ENCODE measurements around the gene CHCHD3.

CHCHD3 gene

DNA sequence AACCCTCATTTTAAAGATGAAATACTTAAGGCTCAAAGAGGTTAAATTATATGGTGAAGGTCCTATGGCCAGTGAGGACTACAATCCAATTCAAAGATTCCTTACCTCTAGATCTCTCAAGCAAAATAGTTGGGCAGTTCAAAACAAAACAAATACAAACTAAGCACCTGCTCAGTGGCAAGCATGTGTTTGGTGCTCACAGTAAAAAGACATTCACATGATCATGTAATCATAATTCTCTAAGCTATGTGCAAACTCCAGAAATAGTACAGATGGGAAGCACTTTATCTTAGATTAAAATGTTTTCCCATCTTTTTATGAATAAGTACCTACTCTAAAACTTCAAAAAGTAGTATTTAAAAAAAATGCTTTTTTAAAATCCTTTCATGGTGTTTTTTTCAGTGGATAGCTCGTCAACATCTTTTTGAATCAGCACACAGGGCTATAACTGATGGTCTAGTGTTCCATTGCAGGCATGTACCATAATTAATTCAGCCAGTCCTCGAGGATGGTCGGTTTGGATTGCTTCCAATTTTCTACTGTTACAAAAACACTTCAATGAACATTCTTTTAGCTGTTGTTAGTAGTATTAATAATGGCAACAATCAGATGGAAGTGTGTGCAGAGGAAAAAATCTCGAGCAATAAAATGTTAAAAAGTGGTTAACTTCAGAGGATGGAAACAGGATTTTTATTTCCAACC is 58.4 kb downstream of the CHCHD3 start:
- H3K9me3 Mint-ChIP-seq = peaks cover 4% of the 10 kb centered on the region
- no peak overlapping the region for H3K27ac Mint-ChIP-seq
- no peaks in the 10 kb centered on the region for H3K4me1 Mint-ChIP-seq
- no peak for DNase-seq
- peaks cover 32% of the 10 kb centered on the region for H3K36me3 Mint-ChIP-seq (ENCODE audit: low read depth)
- no peaks in the 10 kb centered on the region for H3K27me3 Mint-ChIP-seq (ENCODE audit: low read depth, poor library complexity)
- H3K4me3 Mint-ChIP-seq = no peak overlapping the region
- TF ChIP-seq, protein P1, sequence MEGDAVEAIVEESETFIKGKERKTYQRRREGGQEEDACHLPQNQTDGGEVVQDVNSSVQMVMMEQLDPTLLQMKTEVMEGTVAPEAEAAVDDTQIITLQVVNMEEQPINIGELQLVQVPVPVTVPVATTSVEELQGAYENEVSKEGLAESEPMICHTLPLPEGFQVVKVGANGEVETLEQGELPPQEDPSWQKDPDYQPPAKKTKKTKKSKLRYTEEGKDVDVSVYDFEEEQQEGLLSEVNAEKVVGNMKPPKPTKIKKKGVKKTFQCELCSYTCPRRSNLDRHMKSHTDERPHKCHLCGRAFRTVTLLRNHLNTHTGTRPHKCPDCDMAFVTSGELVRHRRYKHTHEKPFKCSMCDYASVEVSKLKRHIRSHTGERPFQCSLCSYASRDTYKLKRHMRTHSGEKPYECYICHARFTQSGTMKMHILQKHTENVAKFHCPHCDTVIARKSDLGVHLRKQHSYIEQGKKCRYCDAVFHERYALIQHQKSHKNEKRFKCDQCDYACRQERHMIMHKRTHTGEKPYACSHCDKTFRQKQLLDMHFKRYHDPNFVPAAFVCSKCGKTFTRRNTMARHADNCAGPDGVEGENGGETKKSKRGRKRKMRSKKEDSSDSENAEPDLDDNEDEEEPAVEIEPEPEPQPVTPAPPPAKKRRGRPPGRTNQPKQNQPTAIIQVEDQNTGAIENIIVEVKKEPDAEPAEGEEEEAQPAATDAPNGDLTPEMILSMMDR (IDR thresholded peaks at IDR 0.05) = no peak

DNA sequence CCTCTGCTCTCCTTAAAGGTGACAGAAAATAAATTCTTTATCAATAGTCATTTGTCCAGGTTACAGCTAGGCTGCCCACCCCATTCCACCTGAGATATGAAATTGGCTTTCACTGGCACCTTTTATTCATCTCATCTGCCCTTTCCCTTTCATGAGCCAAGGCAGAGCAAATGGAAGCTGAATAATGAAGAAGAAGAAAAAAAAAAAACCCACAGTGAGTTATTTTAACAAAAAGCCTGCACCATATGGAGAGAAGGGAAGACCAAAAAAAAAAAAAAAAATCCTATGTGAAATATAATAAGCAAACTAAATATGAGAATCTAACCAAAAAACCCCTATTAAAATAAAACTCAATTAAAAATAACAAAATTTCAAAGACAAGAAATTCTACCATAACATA is 59.2 kb downstream of the CHCHD3 start:
- Mint-ChIP-seq H3K9me3 (peaks cover 4% of the 10 kb centered on the region), H3K27me3 (ENCODE audit: low read depth, poor library complexity) (no peaks in the 10 kb centered on the region), H3K36me3 (ENCODE audit: low read depth) (peaks cover 32% of the 10 kb centered on the region), H3K4me3 (no peak overlapping the region), H3K4me1 (no peaks in the 10 kb centered on the region), H3K27ac (no peak overlapping the region)
- TF ChIP-seq, protein P1 (IDR thresholded peaks at IDR 0.05) = no peak
- no peak for DNase-seq

DNA sequence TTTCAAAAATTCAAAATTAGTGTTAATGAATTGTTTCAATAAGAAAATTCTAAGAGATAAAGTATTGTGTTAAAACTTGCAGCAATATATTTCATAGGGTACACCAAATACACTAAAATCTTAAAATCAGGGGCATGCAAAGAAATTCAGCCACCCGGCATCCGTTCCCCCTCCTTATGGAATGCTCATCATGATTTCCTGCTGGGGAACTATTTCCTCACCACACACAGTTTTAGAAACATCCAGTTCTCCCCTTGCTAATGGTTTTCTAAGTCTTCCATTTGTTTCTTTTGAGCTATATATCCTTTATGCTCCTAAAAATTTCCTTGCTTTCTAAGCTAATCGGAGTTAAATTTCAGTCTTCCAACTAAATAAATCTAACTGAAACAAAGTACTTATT is 60.7 kb downstream of the CHCHD3 start:
- no peak for DNase-seq
- TF ChIP-seq, protein P1 (IDR thresholded peaks at IDR 0.05) = no peak
- Mint-ChIP-seq H3K4me1 (no peaks in the 10 kb centered on the region), H3K27ac (no peak overlapping the region), H3K27me3 (ENCODE audit: low read depth, poor library complexity) (no peaks in the 10 kb centered on the region), H3K9me3 (no peaks in the 10 kb centered on the region), H3K4me3 (no peak overlapping the region), H3K36me3 (ENCODE audit: low read depth) (peaks cover 27% of the 10 kb centered on the region)

DNA sequence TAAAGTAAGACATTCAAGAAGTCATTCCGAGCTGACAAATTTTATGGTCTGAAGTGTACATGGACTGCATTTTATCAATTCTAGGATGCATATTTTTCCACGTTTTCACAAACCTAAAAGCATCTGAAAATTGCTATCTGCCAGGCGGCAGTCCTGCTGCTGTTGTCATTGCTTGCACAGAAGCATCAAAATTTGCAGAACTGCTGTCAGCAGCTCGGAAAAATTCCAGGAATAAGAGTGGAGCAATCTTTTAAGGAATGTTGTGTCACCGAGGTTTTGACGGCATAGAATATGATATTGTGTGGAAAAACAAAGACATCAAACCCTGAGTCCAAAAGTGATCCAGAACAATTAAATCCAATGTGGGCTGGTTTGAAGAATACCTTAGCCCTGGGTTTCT is 61.4 kb downstream of the CHCHD3 start:
- Mint-ChIP-seq H3K4me3 (no peak overlapping the region), H3K4me1 (peaks cover 4% of the 10 kb centered on the region)

DNA sequence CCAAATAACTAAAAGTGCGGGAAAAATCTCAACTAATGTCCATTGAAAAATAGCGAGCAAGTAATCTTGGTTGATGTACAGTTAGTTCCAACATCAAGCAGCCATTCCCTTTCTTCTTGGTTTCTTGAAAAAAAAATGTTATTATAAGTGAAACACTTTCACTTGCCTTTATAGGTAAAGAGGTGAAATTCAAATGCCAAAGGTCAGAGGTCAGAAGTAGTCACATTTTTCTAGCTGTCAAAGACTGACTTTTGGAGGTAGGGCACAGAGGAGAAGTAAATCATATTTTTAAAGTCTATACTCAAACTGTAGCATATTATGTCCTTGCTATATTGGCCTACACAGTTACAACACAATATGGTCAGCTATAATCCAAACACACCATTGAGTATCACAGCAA is 62.3 kb downstream of the CHCHD3 start:
- peaks cover 32% of the 10 kb centered on the region for H3K36me3 Mint-ChIP-seq (ENCODE audit: low read depth)
- TF ChIP-seq, protein P1 (IDR thresholded peaks at IDR 0.05) = no peak
- H3K4me1 Mint-ChIP-seq = peaks cover 5% of the 10 kb centered on the region
- H3K4me3 Mint-ChIP-seq = no peak overlapping the region
- no peak overlapping the region for H3K27ac Mint-ChIP-seq
- no peaks in the 10 kb centered on the region for H3K9me3 Mint-ChIP-seq
- no peaks in the 10 kb centered on the region for H3K27me3 Mint-ChIP-seq (ENCODE audit: low read depth, poor library complexity)
- DNase-seq = no peak

More for the DNA sequence above, 61.4 kb downstream of the CHCHD3 start:
- H3K27ac Mint-ChIP-seq = no peak overlapping the region
- no peaks in the 10 kb centered on the region for H3K27me3 Mint-ChIP-seq (ENCODE audit: low read depth, poor library complexity)
- H3K36me3 Mint-ChIP-seq (ENCODE audit: low read depth) = peaks cover 30% of the 10 kb centered on the region
- DNase-seq = no peak
- TF ChIP-seq, protein P1 (IDR thresholded peaks at IDR 0.05) = no peak
- no peaks in the 10 kb centered on the region for H3K9me3 Mint-ChIP-seq

DNA sequence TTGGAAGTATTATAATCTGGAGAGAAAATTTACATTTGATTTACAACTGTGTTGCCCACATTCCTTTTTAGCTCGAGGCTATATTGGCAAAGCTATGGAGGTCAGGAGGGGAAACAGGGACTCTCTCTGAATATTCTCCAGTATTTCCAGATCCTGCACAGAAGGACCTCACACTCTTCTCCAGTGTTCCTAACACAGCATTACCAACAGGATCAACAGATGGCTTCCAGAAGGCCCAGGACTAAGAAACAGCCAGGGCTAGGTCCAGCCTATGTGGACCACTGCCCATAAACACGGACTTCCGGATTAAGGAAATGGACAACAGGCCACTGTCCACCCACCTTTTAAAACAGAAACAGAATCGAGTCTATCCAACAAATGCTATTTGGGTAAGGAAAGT is 65.3 kb downstream of the CHCHD3 start:
- Mint-ChIP-seq H3K4me1 (peaks cover 5% of the 10 kb centered on the region), H3K27ac (peak overlapping the region; percentile 34), H3K9me3 (no peaks in the 10 kb centered on the region), H3K36me3 (ENCODE audit: low read depth) (peaks cover 22% of the 10 kb centered on the region), H3K27me3 (ENCODE audit: low read depth, poor library complexity) (no peaks in the 10 kb centered on the region), H3K4me3 (no peak overlapping the region)
- DNase-seq = no peak
- TF ChIP-seq, protein P1 (IDR thresholded peaks at IDR 0.05) = no peak
